ACC112 (cell line): ENCODE data around the gene KRT71.
"Not testable (repeated sequence)": the region's sequence is repeated elsewhere in the genome, so short reads cannot be mapped to it uniquely, and the experiment has no call there.

Source experiments
- H2AFZ ChIP-seq: fragments of 200-600 bp; sonication (generic); one replicate; pipeline ENCODE4 v1.6.0; 2017; ENCODE audit warnings: antibody characterized with exemption, low read length; ENCODE audit not compliant: unreplicated experiment
- H3K27ac ChIP-seq: fragments of 200-600 bp; sonication (generic); 2 replicates; pipeline ENCODE4 v1.5.1; 2014; ENCODE audit warnings: low read depth, mild to moderate bottlenecking, antibody characterized with exemption, low read length, moderate library complexity
- H3K27me3 ChIP-seq: fragments of 200-600 bp; sonication (generic); 2 replicates; pipeline ENCODE4 v1.6.1; 2014; ENCODE audit warnings: mild to moderate bottlenecking, antibody characterized with exemption, low read length, moderate library complexity, mixed read lengths; ENCODE audit not compliant: insufficient read depth
- H3K36me3 ChIP-seq: fragments of 200-600 bp; sonication (generic); 2 replicates; pipeline ENCODE4 v1.6.1; 2016; ENCODE audit warnings: mild to moderate bottlenecking, antibody characterized with exemption, low read length, moderate library complexity, mixed read lengths; ENCODE audit not compliant: insufficient read depth
- H3K4me1 ChIP-seq: fragments of 200-600 bp; sonication (generic); one replicate; pipeline ENCODE4 v1.6.1; 2016; ENCODE audit warnings: low read length, mixed read lengths; ENCODE audit not compliant: insufficient read depth, unreplicated experiment, control insufficient read depth
- H3K4me3 ChIP-seq: fragments of 200-600 bp; sonication (generic); 2 replicates; pipeline ENCODE4 v1.5.1; 2014; ENCODE audit warnings: mild to moderate bottlenecking, low read depth, low read length
- H3K79me2 ChIP-seq: fragments of 200-600 bp; sonication (generic); one replicate; pipeline ENCODE4 v1.6.0; 2016; ENCODE audit warnings: low read length; ENCODE audit not compliant: control insufficient read depth, unreplicated experiment, insufficient read depth

The KRT71 gene

GRCh38 chr12:52552681-52553195, at the start of gene KRT71:
Gene KRT71, minus strand, starts transcription at chr12:52553145. Its CDS starts 68 bp downstream, at chr12:52553077.
- Histone ChIP-seq H2AFZ (no peak within 1 kb of the TSS), H3K4me1 (peaks cover 4% of the 10 kb centered on the region), H3K27ac (no peak within 1 kb of the TSS), H3K79me2 (no peaks in the 10 kb centered on the region), H3K27me3 (peaks cover 82% of the 10 kb centered on the region), H3K4me3 (no peak within 1 kb of the TSS), H3K36me3 (no peaks in the 10 kb centered on the region)

GRCh38 chr12:52602552-52602951, 49.6 kb upstream of the KRT71 start:
- H3K27me3 ChIP-seq, result peaks cover 86% of the 10 kb centered on the region
- no peak overlapping the region for H2AFZ ChIP-seq
- no peaks in the 10 kb centered on the region for H3K4me1 ChIP-seq
- H3K4me3 ChIP-seq, result no peak overlapping the region
- no peak overlapping the region for H3K27ac ChIP-seq
- H3K36me3 ChIP-seq, result no peaks in the 10 kb centered on the region
- H3K79me2 ChIP-seq, result no peaks in the 10 kb centered on the region

GRCh38 chr12:52601671-52602070, 48.7 kb upstream of the KRT71 start:
- Histone ChIP-seq H3K79me2 (no peaks in the 10 kb centered on the region), H3K36me3 (no peaks in the 10 kb centered on the region), H3K4me3 (no peak overlapping the region), H3K27ac (no peak overlapping the region), H3K27me3 (peaks cover 86% of the 10 kb centered on the region), H2AFZ (no peak overlapping the region), H3K4me1 (no peaks in the 10 kb centered on the region)

GRCh38 chr12:52600941-52601481, 48.1 kb upstream of the KRT71 start, which contains the start of gene KRT72:
Gene KRT72, minus strand, starts transcription at chr12:52601463. Its CDS starts 11 bp downstream, at chr12:52601452.
- H3K4me3 ChIP-seq, result no peak within 1 kb of the TSS
- H3K36me3 ChIP-seq, result no peaks in the 10 kb centered on the region
- H3K27me3 ChIP-seq, result peaks cover 84% of the 10 kb centered on the region
- H2AFZ ChIP-seq, result no peak within 1 kb of the TSS
- H3K4me1 ChIP-seq, result no peaks in the 10 kb centered on the region
- no peak within 1 kb of the TSS for H3K27ac ChIP-seq
- no peaks in the 10 kb centered on the region for H3K79me2 ChIP-seq

- Histone ChIP-seq H3K4me3 (no peak overlapping the region), H2AFZ (no peak overlapping the region), H3K27me3 (peaks cover 84% of the 10 kb centered on the region), H3K79me2 (no peaks in the 10 kb centered on the region), H3K4me1 (no peaks in the 10 kb centered on the region), H3K27ac (no peak overlapping the region), H3K36me3 (no peaks in the 10 kb centered on the region)
These were observed 47.5 kb upstream of the KRT71 start for GRCh38 chr12:52600475-52600874.

GRCh38 chr12:52600071-52600470, 47.1 kb upstream of the KRT71 start:
- Histone ChIP-seq H2AFZ (no peak overlapping the region), H3K4me3 (no peak overlapping the region), H3K36me3 (no peaks in the 10 kb centered on the region), H3K27ac (no peak overlapping the region), H3K4me1 (no peaks in the 10 kb centered on the region), H3K79me2 (no peaks in the 10 kb centered on the region), H3K27me3 (peaks cover 83% of the 10 kb centered on the region)

GRCh38 chr12:52598966-52599365, 46.0 kb upstream of the KRT71 start:
- no peak overlapping the region for H3K4me3 ChIP-seq
- H3K36me3 ChIP-seq, result no peaks in the 10 kb centered on the region
- H3K27me3 ChIP-seq, result peaks cover 79% of the 10 kb centered on the region
- no peaks in the 10 kb centered on the region for H3K4me1 ChIP-seq
- no peaks in the 10 kb centered on the region for H3K79me2 ChIP-seq
- no peak overlapping the region for H2AFZ ChIP-seq
- no peak overlapping the region for H3K27ac ChIP-seq

GRCh38 chr12:52594237-52594636, 41.3 kb upstream of the KRT71 start:
- peaks cover 74% of the 10 kb centered on the region for H3K27me3 ChIP-seq
- not testable (repeated sequence) for H3K27ac ChIP-seq, H3K4me3 ChIP-seq, H3K4me1 ChIP-seq, H3K36me3 ChIP-seq, H3K79me2 ChIP-seq, H2AFZ ChIP-seq

GRCh38 chr12:52591521-52591920, 38.6 kb upstream of the KRT71 start:
- Histone ChIP-seq H3K36me3 (no peaks in the 10 kb centered on the region), H3K4me1 (no peaks in the 10 kb centered on the region), H3K79me2 (no peaks in the 10 kb centered on the region), H3K27me3 (peaks cover 65% of the 10 kb centered on the region), H3K4me3 (no peak overlapping the region), H2AFZ (no peak overlapping the region), H3K27ac (no peak overlapping the region)

- H3K36me3 ChIP-seq, result no peaks in the 10 kb centered on the region
- H3K27me3 ChIP-seq, result peaks cover 53% of the 10 kb centered on the region
- H3K27ac ChIP-seq, result no peak overlapping the region
- no peak overlapping the region for H3K4me3 ChIP-seq
- no peaks in the 10 kb centered on the region for H3K4me1 ChIP-seq
- no peak overlapping the region for H2AFZ ChIP-seq
- H3K79me2 ChIP-seq, result no peaks in the 10 kb centered on the region
These were observed 37.1 kb upstream of the KRT71 start for GRCh38 chr12:52590021-52590420.

- H3K36me3 ChIP-seq, result no peaks in the 10 kb centered on the region
- no peak overlapping the region for H3K27ac ChIP-seq
- no peak overlapping the region for H2AFZ ChIP-seq
- peaks cover 39% of the 10 kb centered on the region for H3K27me3 ChIP-seq
- H3K4me1 ChIP-seq, result no peaks in the 10 kb centered on the region
- H3K79me2 ChIP-seq, result no peaks in the 10 kb centered on the region
- H3K4me3 ChIP-seq, result no peak overlapping the region
These were observed 34.6 kb upstream of the KRT71 start for GRCh38 chr12:52587563-52587962.
